HAP-1 (cell line): Measurements from ENCODE around the gene PLAC9.
A peak's percentile ranks its signal among the peaks of the same experiment; 100 is the strongest.
"Not testable (repeated sequence)": the region's sequence is repeated elsewhere in the genome, so short reads cannot be mapped to it uniquely, and the experiment has no call there.

Source experiments
- DNase-seq, 2 experiments: peaks; one replicate each; pipeline ENCODE4 v3.0.0-alpha.2; 2016 to 2020; ENCODE audit warnings: low spot score in 2 of 2
- H3K27me3 ChIP-seq: fragments of 250-450 bp; sonication (Bioruptor Pico); 2 replicates; pipeline ENCODE4 v1.5.1; 2020; ENCODE audit warnings: low read depth, mild to moderate bottlenecking, moderate library complexity
- H3K36me3 ChIP-seq: fragments of 250-450 bp; sonication (Bioruptor Pico); replicated peaks from 2 replicates; pipeline ENCODE4 v1.5.1; 2020; ENCODE audit warnings: mild to moderate bottlenecking
- H3K4me1 ChIP-seq: fragments of 250-450 bp; sonication (Bioruptor Pico); 2 replicates; pipeline ENCODE4 v1.5.1; 2020; ENCODE audit warnings: mild to moderate bottlenecking
- H3K4me3 ChIP-seq: fragments of 250-450 bp; sonication (Bioruptor Pico); 2 replicates; pipeline ENCODE4 v1.5.1; 2020; ENCODE audit warnings: mild to moderate bottlenecking, moderate library complexity
- H3K9me3 ChIP-seq: fragments of 250-450 bp; sonication (Bioruptor Pico); 2 replicates; pipeline ENCODE4 v1.5.1; 2020; ENCODE audit warnings: mild to moderate bottlenecking, moderate library complexity
- in situ Hi-C: fragments of 300-500 bp; cut with MboI; formaldehyde crosslinking; loops from 3 replicates; pipeline ENCODE4 v1.14.3; 2020; ENCODE audit warnings: low sequenced_read_pairs, inconsistent platforms, mixed read lengths

The PLAC9 gene

GRCh38 chr10:80126876-80127275 lies 5.7 kb upstream of the PLAC9 start:
- in situ Hi-C loops = no loop called here
- H3K27me3 ChIP-seq = no peaks in the 10 kb centered on the region
- no peaks in the 10 kb centered on the region for H3K9me3 ChIP-seq
- no peak for DNase-seq
- H3K4me3 ChIP-seq = no peak overlapping the region
- no peaks in the 10 kb centered on the region for H3K36me3 ChIP-seq
- no peaks in the 10 kb centered on the region for H3K4me1 ChIP-seq

DNA sequence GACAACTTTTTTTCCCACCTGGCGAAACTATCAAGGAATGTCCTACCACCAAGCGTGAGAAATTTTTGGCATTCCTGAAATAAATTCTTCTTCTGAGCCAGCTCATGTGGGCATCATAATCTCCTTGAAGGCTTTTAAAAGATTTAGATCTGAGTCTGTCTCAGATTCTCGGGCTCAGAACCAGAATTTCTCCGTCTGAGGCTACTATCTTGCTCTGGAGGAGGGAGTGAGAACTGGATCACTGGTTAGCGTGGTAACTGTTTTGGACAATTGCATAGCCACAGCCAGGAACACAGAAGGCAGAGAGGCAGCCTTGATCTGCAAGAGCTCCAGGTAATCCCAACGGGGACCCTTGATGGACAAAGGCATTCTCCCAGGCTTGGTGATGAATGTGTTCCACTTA lies 1.0 kb upstream of the PLAC9 start:
- in situ Hi-C loops = no loop called here
- DNase-seq = no peak
- no peaks in the 10 kb centered on the region for H3K36me3 ChIP-seq

DNA sequence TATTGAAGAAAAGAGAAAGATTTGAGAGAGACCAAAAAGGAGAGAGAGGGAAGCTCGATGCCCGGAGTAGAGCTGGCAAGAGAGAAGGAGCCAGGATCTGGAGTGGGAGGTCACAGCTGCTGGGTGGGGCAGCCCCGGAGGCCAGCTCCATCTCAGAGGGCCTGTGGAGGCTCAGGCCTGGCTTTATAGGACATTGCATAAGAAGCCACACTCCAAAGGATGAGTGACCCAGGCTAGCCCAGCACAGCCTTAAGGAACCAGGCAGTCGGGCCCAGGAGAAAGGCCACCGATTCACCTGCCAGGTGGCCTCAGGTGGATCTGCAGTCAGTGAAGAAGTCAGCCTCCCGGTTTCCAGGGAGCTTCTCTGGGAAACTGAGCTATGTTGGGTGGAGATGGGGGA lies 676 bp downstream of the PLAC9 start:
- no peak overlapping the region for H3K4me3 ChIP-seq

More for the DNA sequence above, 1.0 kb upstream of the PLAC9 start:
- no peaks in the 10 kb centered on the region for H3K27me3 ChIP-seq
- no peaks in the 10 kb centered on the region for H3K4me1 ChIP-seq
- no peaks in the 10 kb centered on the region for H3K9me3 ChIP-seq
- no peak overlapping the region for H3K4me3 ChIP-seq

DNA sequence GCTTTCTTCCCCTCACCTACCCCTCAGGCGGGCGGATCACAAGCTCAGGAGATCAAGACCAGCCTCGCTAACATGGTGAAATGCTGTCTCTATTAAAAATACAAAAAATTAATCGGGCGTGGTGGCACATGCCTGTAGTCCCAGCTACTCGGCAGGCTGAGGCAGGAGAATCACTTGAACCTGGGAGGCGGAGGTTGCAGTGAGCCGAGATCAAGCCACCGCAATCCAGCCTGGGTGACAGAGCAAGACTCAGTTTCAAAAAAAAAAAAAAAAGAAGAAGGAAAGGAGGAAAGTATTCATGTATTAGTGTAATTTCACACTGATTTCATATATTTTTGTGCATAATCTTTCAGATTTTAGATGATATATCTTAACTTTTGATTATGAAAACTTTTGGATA lies 1.2 kb downstream of the PLAC9 start:
- H3K27me3 ChIP-seq, H3K4me3 ChIP-seq, H3K9me3 ChIP-seq, H3K36me3 ChIP-seq, DNase-seq, in situ Hi-C loops, H3K4me1 ChIP-seq: not testable (repeated sequence)

More for the DNA sequence above, 676 bp downstream of the PLAC9 start:
- DNase-seq = no peak
- Histone ChIP-seq H3K36me3 (no peaks in the 10 kb centered on the region), H3K9me3 (no peaks in the 10 kb centered on the region), H3K27me3 (no peaks in the 10 kb centered on the region), H3K4me1 (peaks cover 3% of the 10 kb centered on the region)
- in situ Hi-C loops = no loop called here

DNA sequence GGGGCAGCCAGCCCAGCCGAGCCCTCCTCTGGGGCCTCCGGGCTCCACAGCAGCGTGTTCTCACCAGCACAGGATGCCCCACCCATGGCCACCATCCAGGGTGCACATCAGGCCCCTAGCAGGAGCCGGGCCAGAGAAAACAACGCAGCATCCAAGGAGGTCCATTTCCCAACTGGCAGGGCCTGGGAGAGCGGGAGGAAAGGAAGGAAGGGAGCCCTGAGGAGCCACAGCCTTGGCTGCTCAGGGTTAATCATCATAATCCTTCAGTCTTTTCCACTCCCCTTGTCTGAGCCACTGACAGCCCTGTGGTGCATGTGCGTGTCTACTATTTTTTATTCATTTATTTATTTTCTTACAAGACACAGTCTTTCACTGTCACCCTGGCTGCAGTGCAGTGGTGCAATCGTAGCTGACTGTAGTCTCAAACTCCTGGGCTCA lies 3.6 kb downstream of the PLAC9 start:
- DNase-seq = no peak
- in situ Hi-C loops = no loop called here

GRCh38 chr10:80137031-80137862 lies 4.7 kb downstream of the PLAC9 start:
- Histone ChIP-seq H3K4me1 (peaks cover 5% of the 10 kb centered on the region), H3K4me3 (no peak overlapping the region), H3K9me3 (no peaks in the 10 kb centered on the region), H3K36me3 (no peaks in the 10 kb centered on the region), H3K27me3 (no peaks in the 10 kb centered on the region)
- DNase-seq = no peak
- in situ Hi-C loops = no loop called here

More for the DNA sequence above, 3.6 kb downstream of the PLAC9 start:
- H3K27me3 ChIP-seq = no peaks in the 10 kb centered on the region
- H3K4me3 ChIP-seq = no peak overlapping the region
- H3K4me1 ChIP-seq = peaks cover 5% of the 10 kb centered on the region
- H3K36me3 ChIP-seq = no peaks in the 10 kb centered on the region
- H3K9me3 ChIP-seq = no peaks in the 10 kb centered on the region

- Histone ChIP-seq H3K4me1 (peaks cover 5% of the 10 kb centered on the region), H3K4me3 (no peak overlapping the region), H3K36me3 (no peaks in the 10 kb centered on the region), H3K9me3 (no peaks in the 10 kb centered on the region), H3K27me3 (no peaks in the 10 kb centered on the region)
- peak; percentile 25 to 35 for DNase-seq
- in situ Hi-C loops = no loop called here
Measured at GRCh38 chr10:80137920-80138319, 5.4 kb downstream of the PLAC9 start.

- H3K4me3 ChIP-seq = no peak overlapping the region
- 0 out of 2 replicates have a peak, but pooled peaks cover 3% of the 10 kb centered on the region for H3K27me3 ChIP-seq
- DNase-seq = no peak
- H3K4me1 ChIP-seq = peaks cover 7% of the 10 kb centered on the region
- H3K9me3 ChIP-seq = no peaks in the 10 kb centered on the region
- H3K36me3 ChIP-seq = no peaks in the 10 kb centered on the region
- in situ Hi-C loops = no loop called here
Measured at GRCh38 chr10:80139265-80139664, 6.7 kb downstream of the PLAC9 start.

DNA sequence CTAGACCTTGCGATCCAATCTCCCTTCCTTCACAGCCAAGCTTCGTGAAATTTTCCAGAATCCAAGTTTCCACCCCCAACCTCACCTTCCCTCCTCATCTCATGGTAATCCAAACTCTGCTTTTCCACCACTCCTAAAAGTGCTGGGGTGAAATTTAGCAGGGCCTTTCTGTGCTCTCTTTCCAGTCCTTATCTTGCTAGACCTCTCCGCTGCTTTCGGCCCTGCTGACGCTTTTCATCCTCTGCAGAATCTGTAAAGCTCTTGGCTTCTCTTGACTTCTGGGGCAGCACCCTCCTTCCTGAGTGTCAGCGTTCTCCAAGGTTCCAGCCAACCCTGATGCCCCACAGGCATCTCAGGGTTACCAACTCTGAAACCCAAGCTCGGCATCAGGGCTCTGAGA lies 7.7 kb downstream of the PLAC9 start:
- no peaks in the 10 kb centered on the region for H3K36me3 ChIP-seq
- H3K9me3 ChIP-seq = no peaks in the 10 kb centered on the region
- peaks cover 7% of the 10 kb centered on the region for H3K4me1 ChIP-seq
- 0 out of 2 replicates have a peak, but pooled peaks cover 3% of the 10 kb centered on the region for H3K27me3 ChIP-seq
- in situ Hi-C loops = loop anchor here (10.0 kb wide), 1 partner anchor 75 kb away; no protein-coding TSS in a partner anchor
- no peak for DNase-seq
- no peak overlapping the region for H3K4me3 ChIP-seq

- DNase-seq = no peak
- Histone ChIP-seq H3K4me3 (no peak overlapping the region), H3K9me3 (no peaks in the 10 kb centered on the region), H3K4me1 (peaks cover 20% of the 10 kb centered on the region), H3K36me3 (no peaks in the 10 kb centered on the region), H3K27me3 (0 out of 2 replicates have a peak, but pooled peaks cover 3% of the 10 kb centered on the region)
- in situ Hi-C loops = loop anchor here (10.0 kb wide), 1 partner anchor 73 kb away; no protein-coding TSS in a partner anchor
Measured at GRCh38 chr10:80141696-80142460, 9.3 kb downstream of the PLAC9 start.

DNA sequence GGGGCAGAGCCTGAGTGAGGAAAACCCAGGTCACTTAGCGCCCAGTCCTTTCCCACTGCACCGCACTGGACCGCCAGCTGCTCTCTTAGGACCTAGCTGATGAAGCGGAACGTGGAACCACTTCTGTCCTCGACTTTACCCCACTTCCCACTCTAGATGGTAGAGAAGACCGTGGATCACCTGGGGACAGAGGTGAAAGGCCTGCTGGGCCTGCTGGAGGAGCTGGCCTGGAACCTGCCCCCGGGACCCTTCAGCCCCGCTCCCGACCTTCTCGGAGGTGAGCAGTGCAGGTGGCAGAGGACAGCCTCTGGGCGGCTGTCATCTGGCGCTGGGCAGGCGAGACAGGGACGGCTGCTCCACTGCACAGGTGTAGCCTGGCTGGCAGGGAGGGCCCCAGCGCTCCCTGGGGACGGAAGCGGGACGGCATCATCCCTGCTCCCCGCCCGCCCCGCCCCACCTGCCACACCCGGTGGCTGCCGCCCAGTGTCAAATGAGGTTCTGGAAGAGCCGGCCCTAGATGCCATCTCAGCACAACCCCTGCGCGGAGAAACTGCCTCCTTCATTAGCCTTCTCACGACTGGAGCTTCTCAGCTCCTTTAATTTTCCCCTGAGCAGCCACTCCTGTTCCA lies 11.7 kb downstream of the PLAC9 start:
- no peaks in the 10 kb centered on the region; the same call in 1 of the 2 replicates for H3K9me3 ChIP-seq
- in situ Hi-C loops = loop anchor here (10.0 kb wide), 1 partner anchor 71 kb away; no protein-coding TSS in a partner anchor
- peaks cover 16% of the 10 kb centered on the region for H3K4me1 ChIP-seq
- no peaks in the 10 kb centered on the region; the same call in 1 of the 2 replicates for H3K36me3 ChIP-seq
- DNase-seq = peak in 1 of 2 experiments; percentile 32
- peak overlapping the region; percentile 17 for H3K4me3 ChIP-seq
- 0 out of 2 replicates have a peak, but pooled peaks cover 3% of the 10 kb centered on the region for H3K27me3 ChIP-seq

DNA sequence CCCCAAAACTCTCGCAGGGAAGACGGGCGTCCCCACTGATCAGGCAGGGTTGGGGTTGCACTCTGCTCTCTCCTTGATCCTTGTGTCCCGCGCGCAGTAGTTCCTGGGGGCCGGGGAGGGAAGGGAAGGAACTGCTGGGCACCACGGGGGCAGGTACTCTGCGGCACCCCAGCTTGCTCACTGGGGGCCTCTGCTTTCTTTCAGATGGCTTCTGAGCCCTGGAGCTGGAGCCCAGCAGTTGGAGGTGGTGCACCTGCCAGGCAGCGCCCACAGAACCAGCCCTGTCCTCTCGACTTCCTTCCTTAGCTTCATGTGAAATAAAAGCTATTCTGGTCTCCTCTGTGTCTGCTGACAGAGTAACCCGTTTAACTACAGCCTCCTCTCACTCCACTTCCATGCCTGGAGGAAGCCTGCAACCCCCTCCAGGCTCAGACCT lies 12.2 kb downstream of the PLAC9 start:
- Histone ChIP-seq H3K4me1 (peaks cover 16% of the 10 kb centered on the region), H3K36me3 (no peaks in the 10 kb centered on the region; the same call in 1 of the 2 replicates), H3K27me3 (0 out of 2 replicates have a peak, but pooled peaks cover 3% of the 10 kb centered on the region), H3K4me3 (no peak overlapping the region), H3K9me3 (peaks cover 5% of the 10 kb centered on the region)
- in situ Hi-C loops = loop anchor here (10.0 kb wide), 1 partner anchor 70 kb away; no protein-coding TSS in a partner anchor
- no peak for DNase-seq
